WI38 (cell line): ENCODE results near the gene TBC1D10B.

Source experiments
- H3K4me3 ChIP-seq: 2 replicates; pipeline ENCODE4 v1.5.1; 2011; ENCODE audit warnings: low read depth, mild to moderate bottlenecking, control low read depth, low read length
- TF ChIP-seq, protein P1 (sequence below): IDR thresholded peaks from 2 replicates; pipeline ENCODE4 v1.5.1; 2012; ENCODE audit warnings: low read depth, mild to moderate bottlenecking, control low read depth, low read length

TBC1D10B gene

DNA sequence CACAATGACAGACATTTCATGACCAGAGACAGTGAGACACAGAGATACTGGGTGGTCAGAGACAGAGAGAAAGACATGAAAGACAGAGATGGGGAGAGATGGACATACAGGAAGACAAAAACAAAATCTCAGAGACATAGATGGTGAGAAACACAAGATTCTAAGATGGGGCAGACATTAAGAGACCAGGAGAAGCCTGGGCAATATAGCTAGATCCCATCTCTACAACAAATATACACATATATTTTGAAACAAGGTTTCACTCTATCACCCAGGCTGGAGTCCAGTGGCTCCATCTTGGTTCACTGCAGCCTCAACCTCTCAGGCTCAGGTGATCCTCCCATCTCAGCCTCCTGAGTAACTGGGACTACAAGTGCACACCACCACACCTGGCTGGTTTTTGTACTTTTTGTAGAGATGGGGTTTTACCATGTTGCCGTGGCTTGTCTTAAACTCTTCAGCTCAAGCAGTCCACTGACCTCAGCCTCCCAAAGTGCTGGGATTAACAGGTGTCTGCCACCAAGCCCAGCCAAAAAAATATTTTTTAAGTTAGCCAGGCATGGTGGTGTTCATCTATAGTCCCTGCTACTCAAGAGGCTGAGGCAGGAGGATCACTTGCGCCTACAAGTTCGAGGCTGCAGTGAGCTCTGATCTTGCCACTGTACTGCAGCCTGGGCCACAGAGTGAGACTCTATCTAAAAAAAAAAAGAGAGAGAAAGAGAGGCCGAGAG is 9.9 kb upstream of the TBC1D10B start:
- H3K4me3 ChIP-seq: no peak overlapping the region
- TF ChIP-seq, protein P1, sequence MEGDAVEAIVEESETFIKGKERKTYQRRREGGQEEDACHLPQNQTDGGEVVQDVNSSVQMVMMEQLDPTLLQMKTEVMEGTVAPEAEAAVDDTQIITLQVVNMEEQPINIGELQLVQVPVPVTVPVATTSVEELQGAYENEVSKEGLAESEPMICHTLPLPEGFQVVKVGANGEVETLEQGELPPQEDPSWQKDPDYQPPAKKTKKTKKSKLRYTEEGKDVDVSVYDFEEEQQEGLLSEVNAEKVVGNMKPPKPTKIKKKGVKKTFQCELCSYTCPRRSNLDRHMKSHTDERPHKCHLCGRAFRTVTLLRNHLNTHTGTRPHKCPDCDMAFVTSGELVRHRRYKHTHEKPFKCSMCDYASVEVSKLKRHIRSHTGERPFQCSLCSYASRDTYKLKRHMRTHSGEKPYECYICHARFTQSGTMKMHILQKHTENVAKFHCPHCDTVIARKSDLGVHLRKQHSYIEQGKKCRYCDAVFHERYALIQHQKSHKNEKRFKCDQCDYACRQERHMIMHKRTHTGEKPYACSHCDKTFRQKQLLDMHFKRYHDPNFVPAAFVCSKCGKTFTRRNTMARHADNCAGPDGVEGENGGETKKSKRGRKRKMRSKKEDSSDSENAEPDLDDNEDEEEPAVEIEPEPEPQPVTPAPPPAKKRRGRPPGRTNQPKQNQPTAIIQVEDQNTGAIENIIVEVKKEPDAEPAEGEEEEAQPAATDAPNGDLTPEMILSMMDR: no peak

DNA sequence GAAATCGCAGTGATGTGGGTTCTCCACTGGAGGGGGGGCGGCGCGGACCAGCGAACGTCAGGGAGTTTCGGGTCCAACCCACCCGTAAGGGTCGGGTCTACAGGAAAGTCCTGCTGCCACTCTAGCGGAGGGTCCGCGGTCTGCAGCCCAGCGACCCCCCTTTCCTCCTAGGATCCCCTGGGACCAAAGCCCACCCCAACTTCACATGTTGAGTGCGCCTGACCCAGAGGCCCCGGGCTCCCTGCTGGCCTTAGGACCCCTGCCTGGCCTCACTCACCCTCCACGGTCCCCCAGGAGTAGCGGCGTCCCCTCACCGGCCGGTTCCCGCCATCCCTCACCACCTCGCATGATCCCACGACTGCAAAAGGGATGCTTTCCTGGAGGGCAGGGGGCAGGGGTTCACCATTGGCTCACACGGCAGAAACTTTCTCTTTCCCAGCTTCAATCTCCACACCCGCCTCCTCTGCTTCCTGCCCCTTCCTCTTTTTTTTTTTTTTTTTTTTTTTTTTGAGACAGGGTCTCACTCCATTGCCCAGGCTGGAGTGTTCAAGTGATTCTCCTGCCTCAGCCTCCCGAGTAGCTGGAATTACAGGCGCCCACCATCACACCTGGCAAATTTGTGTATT is 9.0 kb upstream of the TBC1D10B start:
- TF ChIP-seq, protein P1: no peak

DNA sequence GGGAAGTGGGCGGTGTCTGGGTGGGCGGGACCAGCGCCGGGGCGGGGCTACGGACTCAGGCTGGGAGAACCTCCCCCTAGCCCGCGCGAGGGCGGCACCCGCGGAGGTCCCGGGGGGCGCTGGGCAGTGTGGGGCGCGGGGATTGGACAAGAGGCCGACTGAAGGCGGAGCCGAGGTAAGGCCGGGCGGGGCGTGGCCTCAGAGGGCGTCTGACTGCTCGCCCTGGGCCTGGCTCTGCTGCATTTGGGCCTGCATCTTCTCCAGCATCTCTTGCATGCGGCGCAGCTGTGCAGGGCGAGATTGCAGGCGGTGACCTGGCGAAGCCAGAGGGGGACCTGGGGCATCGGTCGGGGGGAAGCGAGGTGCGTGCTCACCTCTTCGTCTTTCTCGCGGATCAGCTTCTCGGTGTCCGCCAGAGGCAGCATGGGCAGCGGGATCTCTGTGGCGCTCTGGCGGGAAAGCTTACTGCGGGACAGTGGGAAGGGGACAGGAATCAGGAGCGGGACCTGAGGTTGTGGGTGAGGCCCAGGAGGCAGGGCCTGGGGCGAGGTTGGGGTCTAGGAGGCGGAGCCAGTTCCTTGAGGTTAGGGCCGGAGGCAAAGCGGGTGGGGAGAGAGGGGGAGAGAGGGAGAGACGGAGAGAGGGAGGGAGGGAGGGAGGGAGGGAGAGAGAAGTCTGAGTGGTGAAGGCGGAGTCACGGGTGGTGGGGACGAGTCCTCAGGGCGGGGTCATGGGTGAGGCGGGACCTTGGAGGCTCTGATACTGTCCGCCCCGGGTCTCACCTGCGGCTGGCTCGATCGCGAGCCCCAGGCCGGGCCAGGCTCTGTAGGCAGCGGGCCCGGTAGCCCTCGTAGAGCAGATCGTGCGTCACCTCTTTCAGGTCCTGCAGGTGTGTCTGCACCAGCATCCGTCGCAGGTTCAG is 8.2 kb upstream of the TBC1D10B start:
- TF ChIP-seq, protein P1: no peak
- H3K4me3 ChIP-seq: peak overlapping the region; percentile 76

More for the DNA sequence above, 9.0 kb upstream of the TBC1D10B start:
- peak overlapping the region; percentile 76 for H3K4me3 ChIP-seq

DNA sequence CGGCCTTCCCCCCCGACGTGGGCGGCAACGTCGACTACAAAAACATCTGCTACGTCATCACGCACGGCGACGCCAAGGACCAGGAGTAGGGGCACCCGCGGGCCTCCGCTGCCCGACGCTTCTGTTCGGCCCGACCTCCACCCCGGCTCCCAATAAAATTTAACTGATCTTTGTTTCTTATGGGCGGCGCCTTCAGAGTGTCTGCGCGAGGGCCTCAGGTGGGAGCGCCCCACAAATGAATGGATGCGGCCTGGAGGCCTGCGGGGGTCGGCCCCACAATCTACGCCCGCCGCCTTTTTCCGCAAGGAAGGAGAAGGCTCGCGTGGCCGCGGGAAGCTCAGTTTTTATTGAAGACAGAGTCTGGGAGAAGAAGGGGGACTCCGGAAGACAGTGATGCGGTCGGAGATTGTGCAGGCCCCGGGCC is 7.5 kb upstream of the TBC1D10B start:
- TF ChIP-seq, protein P1: no peak
- H3K4me3 ChIP-seq: peak overlapping the region; percentile 62

DNA sequence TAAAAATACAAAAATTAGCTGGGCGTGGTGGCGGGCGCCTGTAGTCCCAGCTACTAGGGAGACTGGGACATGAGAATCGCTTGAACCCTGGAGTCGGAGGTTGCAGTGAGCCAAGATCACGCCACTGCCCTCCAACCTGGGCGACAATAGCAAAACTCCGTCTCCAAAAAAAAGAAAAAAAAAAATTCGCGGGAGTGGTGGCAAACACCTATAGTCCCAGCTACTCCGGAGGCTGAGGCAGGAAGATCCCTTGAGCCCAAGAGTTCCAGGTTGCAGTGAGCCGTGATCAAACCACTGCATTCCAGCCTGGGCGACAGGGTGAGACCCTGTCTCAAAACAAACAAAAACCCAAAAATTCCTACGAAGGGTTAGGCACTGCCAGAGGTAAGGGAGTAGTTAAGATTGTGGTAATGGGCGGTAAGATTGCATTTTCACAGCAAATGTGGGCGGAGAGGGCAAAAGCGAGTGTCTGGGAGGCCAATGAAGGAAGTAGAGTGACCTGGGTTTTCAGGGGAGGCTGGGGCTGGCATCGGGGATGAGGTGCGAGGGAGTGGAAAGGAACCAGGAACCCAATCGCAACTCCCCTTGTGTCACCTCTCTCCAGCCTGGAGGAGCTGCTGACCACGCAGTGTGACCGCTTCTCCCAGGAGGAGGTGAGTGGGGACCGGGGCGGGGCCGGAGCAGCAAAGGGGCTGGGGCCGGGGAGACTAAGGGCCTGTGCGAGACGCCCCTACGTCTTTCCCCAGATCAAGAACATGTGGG is 6.9 kb upstream of the TBC1D10B start:
- TF ChIP-seq, protein P1: no peak
- H3K4me3 ChIP-seq: peak overlapping the region; percentile 62

DNA sequence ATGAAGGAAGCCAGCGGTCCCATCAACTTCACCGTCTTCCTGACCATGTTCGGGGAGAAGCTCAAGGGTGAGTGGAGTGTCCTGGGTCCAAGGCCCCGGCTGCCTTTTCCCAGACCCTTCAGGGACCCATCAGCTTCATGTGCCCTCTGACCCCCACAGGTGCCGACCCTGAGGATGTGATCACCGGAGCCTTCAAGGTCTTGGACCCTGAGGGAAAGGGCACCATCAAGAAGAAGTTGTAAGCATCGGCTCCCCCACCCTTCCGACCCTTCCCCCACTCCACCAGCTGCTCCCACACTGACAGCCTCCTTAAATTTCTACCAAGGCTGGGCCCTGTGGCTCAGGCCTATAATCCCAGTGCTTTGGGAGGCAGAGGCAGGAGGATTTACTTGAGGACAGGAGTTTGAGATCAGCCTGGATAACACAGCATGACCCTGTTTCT is 6.2 kb upstream of the TBC1D10B start:
- TF ChIP-seq, protein P1: no peak
- H3K4me3 ChIP-seq: no peak overlapping the region
